D341Med (cell line): Measurements from ENCODE around the gene FBXO34.
"Not testable (repeated sequence)": the region's sequence is repeated elsewhere in the genome, so short reads cannot be mapped to it uniquely, and the experiment has no call there.

Experiments used
- DNase-seq: peaks from one replicate; pipeline ENCODE4 v3.0.0; 2012; ENCODE audit warnings: low spot score

The FBXO34 gene

DNA sequence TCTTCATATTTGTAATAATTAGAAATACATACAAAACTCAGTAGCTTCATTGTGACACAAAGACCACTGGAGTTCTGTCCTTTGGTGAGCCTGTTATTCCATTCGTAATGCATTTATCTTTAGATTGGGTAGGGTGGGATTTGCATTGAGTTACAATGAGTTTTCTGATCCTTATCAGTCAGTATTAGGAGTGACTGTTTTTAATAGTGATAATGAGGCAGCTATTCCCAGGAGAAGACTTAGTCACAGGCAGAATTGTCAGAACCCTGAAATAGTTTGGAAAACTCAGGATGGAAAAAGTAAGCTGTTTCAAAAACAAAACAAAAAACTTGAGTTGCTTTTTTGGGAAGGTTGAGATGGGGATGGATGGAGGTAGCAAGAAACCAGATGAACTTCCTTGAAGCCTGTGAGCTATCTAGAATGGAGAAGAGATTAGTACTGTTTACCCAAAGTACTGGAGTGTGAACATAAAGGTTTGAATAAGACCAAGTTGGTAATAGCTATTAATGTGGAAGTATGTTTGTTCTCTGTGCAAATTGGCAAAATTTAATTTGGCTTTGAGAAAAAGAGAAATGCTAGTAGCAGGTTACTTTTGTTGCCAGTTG is 38.6 kb downstream of the FBXO34 start:
- no peak for DNase-seq

- DNase-seq: not testable (repeated sequence)
These were observed 41.3 kb downstream of the FBXO34 start for GRCh38 chr14:55312379-55313030.

GRCh38 chr14:55313480-55313879 is 42.3 kb downstream of the FBXO34 start:
- DNase-seq: no peak

- DNase-seq: no peak
These were observed 43.2 kb downstream of the FBXO34 start for GRCh38 chr14:55314449-55314848.

GRCh38 chr14:55316564-55316963 is 45.3 kb downstream of the FBXO34 start:
- no peak for DNase-seq

- DNase-seq: peak; percentile 37
These were observed 46.5 kb downstream of the FBXO34 start for GRCh38 chr14:55317542-55318306.

DNA sequence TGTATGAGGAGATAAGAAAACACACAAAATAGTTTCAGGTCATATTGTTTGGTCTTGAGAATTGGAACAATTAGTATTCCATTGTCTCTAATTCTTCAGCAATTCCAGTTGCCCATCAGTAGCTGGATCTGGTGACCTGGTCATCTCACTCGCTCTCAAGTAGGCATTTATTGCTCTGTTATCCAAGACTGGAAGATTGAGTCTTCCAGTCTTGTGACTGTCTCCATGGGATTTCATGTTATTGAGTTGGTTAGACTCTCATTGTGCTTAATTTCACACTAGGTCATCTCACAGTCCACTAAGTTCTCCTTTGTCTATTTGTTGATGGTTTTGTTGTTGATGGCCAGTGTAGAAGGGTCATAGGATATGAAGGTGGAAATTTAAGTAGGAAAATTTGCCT is 47.5 kb downstream of the FBXO34 start:
- no peak for DNase-seq

GRCh38 chr14:55323910-55324309 is 52.7 kb downstream of the FBXO34 start:
- no peak for DNase-seq

DNA sequence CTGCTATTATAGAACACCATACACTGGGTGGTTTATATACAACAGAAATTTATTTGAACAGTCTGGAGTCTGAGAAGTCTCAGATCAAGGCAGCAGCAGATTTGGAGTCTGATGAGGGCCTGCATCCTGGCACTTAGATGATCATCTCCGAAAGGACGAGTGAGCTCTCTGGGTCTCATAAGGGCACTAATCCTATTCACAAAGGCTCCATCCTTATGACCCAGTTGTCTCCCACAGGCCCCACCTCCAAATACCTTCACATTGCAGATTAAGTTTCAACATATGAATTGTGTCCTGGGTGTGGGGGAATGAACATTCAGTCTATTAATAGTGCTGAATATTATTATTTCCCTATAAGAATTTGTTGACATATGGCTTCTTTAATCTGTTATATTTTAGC is 53.6 kb downstream of the FBXO34 start:
- no peak for DNase-seq

DNA sequence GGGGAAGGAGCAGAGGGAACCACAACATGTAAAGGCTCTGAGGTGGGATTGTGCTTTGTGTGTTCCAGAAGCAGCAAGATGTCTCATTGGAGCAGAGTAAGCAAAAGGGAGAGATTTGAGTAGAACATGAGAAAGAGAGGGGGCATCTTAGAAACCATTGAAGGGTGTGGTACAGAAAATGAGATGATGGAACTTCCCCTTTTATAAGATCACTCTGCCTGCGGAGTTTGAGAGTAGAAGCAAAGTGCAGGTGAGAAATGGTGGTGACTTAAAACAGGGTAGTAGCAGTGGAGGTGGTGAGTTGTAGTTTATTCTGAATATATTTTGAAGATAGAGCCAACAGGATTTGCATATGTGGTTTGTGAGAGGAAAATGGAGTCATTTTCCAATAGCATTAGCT is 56.0 kb downstream of the FBXO34 start:
- DNase-seq: no peak

GRCh38 chr14:55328317-55328716 is 57.1 kb downstream of the FBXO34 start:
- no peak for DNase-seq

DNA sequence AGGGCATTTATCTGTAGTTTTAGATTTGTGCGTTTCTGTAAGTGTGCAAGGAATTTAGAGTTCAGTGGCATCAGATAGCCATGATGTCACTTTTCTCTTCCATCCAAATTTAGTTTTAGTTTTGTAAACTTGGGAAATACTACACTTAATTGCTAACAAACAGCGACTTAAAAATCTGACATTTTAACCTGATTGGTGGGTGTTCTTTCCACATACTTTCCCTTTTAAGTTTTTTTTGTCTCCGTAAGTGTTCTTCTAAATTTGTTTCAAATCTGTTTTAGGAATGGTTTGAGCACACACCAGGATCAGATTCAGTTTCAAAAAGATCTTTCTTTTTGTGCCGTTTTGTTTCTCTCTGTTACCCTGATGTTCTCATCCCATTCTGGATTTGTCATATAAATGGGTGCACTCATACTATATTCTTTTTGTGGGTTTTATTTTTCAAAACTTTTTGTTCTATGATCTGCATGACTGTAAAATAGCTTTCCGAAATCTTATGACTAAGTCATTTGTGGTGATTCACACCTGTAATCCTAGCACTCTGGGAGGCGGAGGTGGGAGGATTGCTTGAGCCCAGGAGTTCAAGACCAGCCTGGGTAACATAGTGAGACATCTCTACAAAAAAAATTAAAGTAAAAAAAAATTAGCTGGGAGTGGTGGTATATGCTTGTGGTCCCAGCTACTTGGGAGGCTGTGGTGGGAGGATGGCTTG is 58.9 kb downstream of the FBXO34 start:
- no peak for DNase-seq

DNA sequence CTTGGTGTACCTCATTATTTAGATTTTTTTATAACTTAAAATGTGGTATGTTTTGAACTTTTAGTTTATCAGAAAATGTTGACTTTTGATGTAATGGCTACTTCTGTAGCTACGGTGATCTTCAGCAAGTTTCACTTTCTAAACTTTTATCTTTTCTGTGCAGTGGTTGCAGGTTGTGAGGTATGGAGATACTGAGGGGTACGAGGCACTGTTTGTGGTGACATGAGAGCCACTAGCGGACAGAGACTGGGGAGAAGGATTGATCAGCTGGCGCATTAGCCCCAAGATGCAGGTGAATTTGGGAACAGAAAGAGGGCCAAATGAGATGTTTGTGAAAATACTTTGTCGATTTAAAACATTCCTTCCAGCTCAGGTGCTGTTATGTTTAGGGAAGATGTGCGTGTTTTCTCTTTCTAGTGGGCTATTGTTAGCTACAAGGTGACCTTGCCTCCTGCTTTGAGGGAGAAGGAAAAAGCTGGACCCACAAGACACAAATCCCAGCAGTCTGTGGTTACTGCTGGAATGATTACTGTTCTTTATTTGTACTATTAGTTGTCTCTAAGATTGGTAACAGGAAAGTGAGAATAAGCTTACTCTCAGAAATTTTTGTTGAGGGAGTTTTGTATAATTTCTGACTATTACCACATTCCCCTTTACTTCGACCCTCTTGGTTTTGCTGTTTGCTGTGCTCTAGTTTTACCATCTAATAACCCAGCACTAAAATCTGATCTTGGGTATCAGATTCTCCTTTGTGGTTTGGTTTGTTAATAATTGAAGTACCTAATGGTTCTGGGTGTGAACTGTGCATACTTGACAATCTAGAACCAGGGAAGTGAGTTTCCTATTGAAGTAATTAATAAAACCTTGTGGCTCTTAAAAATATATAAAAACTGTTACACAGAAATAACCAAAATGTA is 61.7 kb downstream of the FBXO34 start:
- no peak for DNase-seq

DNA sequence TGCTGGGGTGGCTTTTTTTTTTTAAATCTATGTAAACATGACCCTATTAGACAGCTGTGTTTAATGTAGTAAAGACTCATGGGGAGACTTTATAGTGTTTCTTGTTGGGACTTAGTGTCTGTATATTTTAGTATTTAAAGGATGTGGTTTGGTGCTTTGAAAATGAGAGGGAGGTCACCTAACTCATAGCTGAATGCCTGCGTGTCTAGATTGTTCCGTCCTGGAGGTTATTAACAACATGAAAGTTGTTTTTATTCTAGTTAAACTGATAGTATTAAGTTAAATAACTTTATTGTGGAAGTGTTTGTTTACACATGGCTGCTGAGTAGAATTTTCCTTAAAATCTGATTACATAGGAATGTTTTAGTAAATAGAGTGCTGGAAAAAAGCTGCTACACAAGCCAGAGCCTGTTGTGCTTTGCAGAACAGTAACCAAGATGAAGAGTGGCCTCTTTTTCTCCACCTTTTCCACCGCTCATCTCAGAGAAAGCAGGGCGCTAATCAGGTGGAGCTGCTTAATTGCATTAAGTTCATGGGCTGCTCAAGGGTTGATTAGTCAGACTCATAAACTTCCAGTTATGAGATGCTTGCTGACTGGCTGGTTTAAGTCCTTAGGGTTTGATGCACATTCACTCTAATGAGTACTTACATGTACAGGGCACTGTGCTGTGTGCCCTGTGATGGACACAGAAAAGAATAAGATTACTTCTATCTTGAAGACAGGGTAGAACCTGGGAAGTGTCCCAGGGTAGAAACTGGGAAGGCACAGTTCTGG is 62.7 kb downstream of the FBXO34 start:
- no peak for DNase-seq

DNA sequence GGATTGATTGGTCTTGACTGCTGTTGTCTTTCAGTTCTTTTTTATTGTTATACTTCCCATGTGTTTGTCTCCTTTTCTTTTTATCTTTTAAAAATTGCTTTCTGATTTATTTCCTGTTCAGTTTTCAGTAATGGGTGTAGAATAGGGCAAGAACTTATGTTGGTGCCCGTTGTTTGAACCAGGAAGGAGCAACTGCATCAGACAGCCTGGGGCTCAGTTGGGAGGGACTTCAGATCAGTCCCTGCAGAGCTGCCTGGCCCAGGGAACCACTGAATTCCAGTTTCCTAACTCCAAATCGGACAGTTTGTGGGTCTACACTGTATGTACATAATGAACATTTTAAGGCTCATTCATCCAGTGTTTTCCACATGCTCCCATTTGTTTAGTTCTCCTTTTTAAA is 64.9 kb downstream of the FBXO34 start:
- no peak for DNase-seq

GRCh38 chr14:55336691-55337090 is 65.5 kb downstream of the FBXO34 start:
- DNase-seq: no peak

GRCh38 chr14:55339770-55340169 is 68.5 kb downstream of the FBXO34 start:
- no peak for DNase-seq

DNA sequence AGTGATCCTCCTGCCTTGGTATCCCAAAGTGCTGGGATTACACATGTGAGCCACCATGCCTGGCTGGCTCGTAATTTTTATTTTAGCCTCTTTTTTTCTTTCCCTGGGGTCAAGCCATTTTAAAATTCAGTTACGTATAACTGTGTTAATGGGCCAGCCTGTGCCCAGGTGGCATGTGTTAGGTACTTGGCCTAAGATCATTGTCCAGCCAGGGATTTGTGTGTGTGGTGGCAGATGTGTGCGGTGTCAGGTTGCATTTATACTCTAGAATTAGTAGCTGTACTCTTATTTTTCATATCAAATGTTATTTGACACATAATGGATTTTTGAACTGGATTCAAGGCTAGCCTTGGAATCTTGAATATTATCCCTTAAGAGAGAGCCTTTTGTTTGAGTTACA is 69.3 kb downstream of the FBXO34 start:
- DNase-seq: no peak

GRCh38 chr14:55341781-55342180 is 70.6 kb downstream of the FBXO34 start:
- no peak for DNase-seq

- DNase-seq: not testable (repeated sequence)
These were observed 73.5 kb downstream of the FBXO34 start for GRCh38 chr14:55344582-55345163.
